GM21529 (cell line): Measurements from ENCODE around the gene TSKU.
"Not testable (repeated sequence)": the region's sequence is repeated elsewhere in the genome, so short reads cannot be mapped to it uniquely, and the experiment has no call there.

Experiments used
- ATAC-seq: cut with Tn5 transposase; IDR thresholded peaks from one replicate; pipeline ENCODE4 v1.9.1; 2021; ENCODE audit not compliant: unreplicated experiment

The TSKU gene

GRCh38 chr11:76783294-76783895 lies at the start of gene TSKU:
Gene TSKU (plus strand): TSS chr11:76783356. CDS start chr11:76795617, 12,261 bp downstream.
- ATAC-seq, result no peak

- not testable (repeated sequence) for ATAC-seq
These were observed 49.2 kb upstream of the TSKU start for GRCh38 chr11:76733906-76734305.

GRCh38 chr11:76734456-76735420 lies 48.4 kb upstream of the TSKU start:
- ATAC-seq, result no peak

GRCh38 chr11:76735841-76736240 lies 47.3 kb upstream of the TSKU start:
- ATAC-seq, result no peak

- no peak for ATAC-seq
These were observed 46.9 kb upstream of the TSKU start for GRCh38 chr11:76736266-76736665.

- ATAC-seq, result no peak
These were observed 46.2 kb upstream of the TSKU start for GRCh38 chr11:76736773-76737495.

GRCh38 chr11:76738618-76739240 lies 44.4 kb upstream of the TSKU start:
- ATAC-seq, result no peak

- no peak for ATAC-seq
These were observed 43.4 kb upstream of the TSKU start for GRCh38 chr11:76739798-76740197.

- ATAC-seq, result no peak
These were observed 42.4 kb upstream of the TSKU start for GRCh38 chr11:76740772-76741171.

- no peak for ATAC-seq
These were observed 40.3 kb upstream of the TSKU start for GRCh38 chr11:76742902-76743301.

- ATAC-seq, result no peak
These were observed 38.7 kb upstream of the TSKU start for GRCh38 chr11:76744186-76745043.

- ATAC-seq, result no peak
These were observed 38.1 kb upstream of the TSKU start for GRCh38 chr11:76745044-76745376.

- no peak for ATAC-seq
These were observed 37.5 kb upstream of the TSKU start for GRCh38 chr11:76745561-76746207.

GRCh38 chr11:76747153-76747914 lies 35.8 kb upstream of the TSKU start:
- ATAC-seq, result no peak

GRCh38 chr11:76747915-76748860 lies 35.0 kb upstream of the TSKU start:
- ATAC-seq, result no peak

- ATAC-seq, result no peak
These were observed 34.2 kb upstream of the TSKU start for GRCh38 chr11:76748948-76749347.

- no peak for ATAC-seq
These were observed 33.1 kb upstream of the TSKU start for GRCh38 chr11:76750067-76750466.

GRCh38 chr11:76750746-76751145 lies 32.4 kb upstream of the TSKU start:
- ATAC-seq, result no peak
